ENCODE data around the gene TSPAN9. TPM values are rescaled to one million over a fixed set of nuclear protein-coding genes. Genes with fewer than 3 reads are reported as not detected.

Gene TSPAN9
- total and polyA plus RNA-seq, 2 of the 4 experiments (the other 2 are of a cell fraction), result 17.7 to 39.1 TPM

DNA sequence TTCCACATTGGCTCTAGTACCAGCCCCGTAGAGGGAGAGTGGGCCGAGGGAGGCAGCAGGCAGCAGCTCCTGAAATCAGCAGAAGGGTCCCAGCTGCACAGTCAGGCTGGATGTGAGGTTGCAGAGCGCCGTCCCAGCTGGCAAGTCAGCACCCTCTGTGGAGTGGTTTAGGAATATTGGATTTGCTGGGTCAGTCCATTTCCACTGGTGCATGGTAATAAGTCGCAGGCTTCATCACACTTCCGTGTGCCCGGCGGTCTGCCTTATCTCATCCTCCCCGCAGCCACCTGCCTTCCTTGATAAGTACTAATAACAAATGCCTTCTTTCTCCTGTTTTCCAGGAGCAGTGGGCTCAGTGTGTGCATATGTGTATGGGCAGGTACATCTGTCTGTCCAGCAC, 112.9 kb downstream of the TSPAN9 start (continued):
- no peak for TF ChIP-seq MXI1 (IDR thresholded peaks at IDR 0.05; ENCODE audit: borderline replicate concordance, low read depth, low read length)
- no peak for TF ChIP-seq CHD1 (IDR thresholded peaks at IDR 0.05; ENCODE audit: low read depth, low read length)
- no peak for TF ChIP-seq MAZ (IDR thresholded peaks at IDR 0.05; ENCODE audit: borderline replicate concordance, low read depth, low read length)

DNA sequence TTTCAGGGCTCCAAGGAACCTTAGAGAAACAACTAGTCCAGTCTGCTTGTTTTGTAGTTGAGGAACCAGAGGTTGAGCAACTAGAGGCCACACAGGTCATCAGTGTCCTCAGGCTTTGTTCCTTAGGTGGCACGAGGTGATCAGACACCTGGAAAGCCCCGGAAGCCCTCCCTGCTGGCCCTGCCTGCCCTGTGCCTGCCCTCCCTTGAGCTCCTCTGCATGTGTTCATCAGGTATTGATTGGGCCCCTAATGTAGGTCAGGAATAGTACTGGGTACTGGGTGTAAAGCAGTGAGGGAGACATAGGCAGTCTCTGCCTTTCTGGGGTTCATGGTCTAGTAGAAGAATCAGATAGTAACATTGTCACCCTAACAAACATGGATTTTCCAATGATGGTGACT, 114.3 kb downstream of the TSPAN9 start:
- Histone ChIP-seq H3K4me1 (ENCODE audit: control insufficient read depth, insufficient read depth, low read length) (0 out of 2 replicates have a peak, but pooled peaks cover 2% of the 10 kb centered on the region), H2BK5ac (ENCODE audit: low read depth, low read length, poor library complexity, severe bottlenecking) (no peak overlapping the region), H3K36me3 (ENCODE audit: control insufficient read depth, insufficient read depth, low read length) (no peaks in the 10 kb centered on the region), H4K5ac (ENCODE audit: low read depth, low read length) (no peak overlapping the region), H4K8ac (ENCODE audit: low read depth in 2 of 2, low read length in 2 of 2) (no peak overlapping the region), H3K27me3 (ENCODE audit: control insufficient read depth, insufficient read depth, low read length) (no peaks in the 10 kb centered on the region; the same call in 1 of the 2 replicates), H3K56ac (ENCODE audit: extremely low read depth, insufficient read depth, low read length) (no peak overlapping the region), H4K91ac (ENCODE audit: insufficient read depth, low read depth, low read length) (no peak overlapping the region), H3K9me1 (ENCODE audit: insufficient read depth, low read length) (peaks cover 8% of the 10 kb centered on the region; the same call in 1 of the 2 replicates), H3K4ac (ENCODE audit: low read depth, low read length) (no peak overlapping the region), H3K14ac (replicated peaks; ENCODE audit: low read depth, low read length) (no peak overlapping the region), H2BK20ac (ENCODE audit: low read depth, low read length) (no peak overlapping the region), H3K18ac (ENCODE audit: low read depth, low read length) (no peak overlapping the region), H3K23ac (ENCODE audit: low read depth, low read length) (no peak overlapping the region), H2AK5ac (ENCODE audit: low read depth, low read length) (no peak overlapping the region), H2BK120ac (ENCODE audit: low read depth, low read length) (no peak overlapping the region), H2AFZ (replicated peaks; ENCODE audit: low read length, poor library complexity) (no peak overlapping the region), H3K9me3 (ENCODE audit: control insufficient read depth, insufficient read depth, low read length) (no peaks in the 10 kb centered on the region), H3K79me1 (ENCODE audit: low read depth in 1 of 2, low read length in 2 of 2) (0 out of 4 replicates have a peak, but pooled peaks cover 5 to 6% of the 10 kb centered on the region in 2 experiments), H3K4me3 (ENCODE audit: insufficient read depth, low read depth, low read length) (no peak overlapping the region), H3K9ac (ENCODE audit: low read depth, low read length) (no peak overlapping the region), H2BK15ac (ENCODE audit: low read depth, low read length) (no peak overlapping the region), H3K27ac (ENCODE audit: insufficient read depth, low read length) (no peak overlapping the region), H2AK9ac (replicated peaks; ENCODE audit: low read depth, low read length, poor library complexity) (no peak overlapping the region), H4K20me1 (ENCODE audit: insufficient read depth, low read length) (peaks cover 20% of the 10 kb centered on the region), H3K4me2 (ENCODE audit: low read depth, low read length) (no peak overlapping the region)
- intact Hi-C loops (cut with micrococcal nuclease), result no loop called here
- POLR2A ChIA-PET (ENCODE audit: unreplicated experiment), result no interaction called here
- in situ Hi-C loops (cut with MboI; ENCODE audit: low sequenced_read_pairs), result no loop called here
- CTCF ChIA-PET, result no interaction called here
- no TSS peak for BruUV-seq (replicated peaks)
- dilution Hi-C loops (cut with HindIII; ENCODE audit: low sequenced_read_pairs, unreplicated experiment), result no loop called here
- DNase-seq (no peak), ATAC-seq (ENCODE audit: low read depth) (no peak)
- no CpG with 5 or more reads among the region's 2 CpGs for WGBS, 2 experiments (ENCODE audit: extremely low coverage in 2 of 2, insufficient read length in 1 of 2)
- TF ChIP-seq MAFK (IDR thresholded peaks at IDR 0.05; ENCODE audit: low read depth, low read length) (no peak), CEBPB (IDR thresholded peaks at IDR 0.05; ENCODE audit: low read depth, low read length) (no peak), SMC3 (IDR thresholded peaks at IDR 0.05; ENCODE audit: low read depth, low read length) (no peak), FOS (IDR thresholded peaks at IDR 0.05; ENCODE audit: low read depth, low read length) (no peak), BHLHE40 (IDR thresholded peaks at IDR 0.05; ENCODE audit: low read depth, low read length) (no peak), NFE2L2 (IDR thresholded peaks at IDR 0.05; ENCODE audit: low read depth, low read length) (no peak)
- TF ChIP-seq, protein P1, sequence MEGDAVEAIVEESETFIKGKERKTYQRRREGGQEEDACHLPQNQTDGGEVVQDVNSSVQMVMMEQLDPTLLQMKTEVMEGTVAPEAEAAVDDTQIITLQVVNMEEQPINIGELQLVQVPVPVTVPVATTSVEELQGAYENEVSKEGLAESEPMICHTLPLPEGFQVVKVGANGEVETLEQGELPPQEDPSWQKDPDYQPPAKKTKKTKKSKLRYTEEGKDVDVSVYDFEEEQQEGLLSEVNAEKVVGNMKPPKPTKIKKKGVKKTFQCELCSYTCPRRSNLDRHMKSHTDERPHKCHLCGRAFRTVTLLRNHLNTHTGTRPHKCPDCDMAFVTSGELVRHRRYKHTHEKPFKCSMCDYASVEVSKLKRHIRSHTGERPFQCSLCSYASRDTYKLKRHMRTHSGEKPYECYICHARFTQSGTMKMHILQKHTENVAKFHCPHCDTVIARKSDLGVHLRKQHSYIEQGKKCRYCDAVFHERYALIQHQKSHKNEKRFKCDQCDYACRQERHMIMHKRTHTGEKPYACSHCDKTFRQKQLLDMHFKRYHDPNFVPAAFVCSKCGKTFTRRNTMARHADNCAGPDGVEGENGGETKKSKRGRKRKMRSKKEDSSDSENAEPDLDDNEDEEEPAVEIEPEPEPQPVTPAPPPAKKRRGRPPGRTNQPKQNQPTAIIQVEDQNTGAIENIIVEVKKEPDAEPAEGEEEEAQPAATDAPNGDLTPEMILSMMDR (conservative IDR thresholded peaks at IDR 0.05; ENCODE audit: low read depth, low read length), result no peak
- TF ChIP-seq, protein P2, sequence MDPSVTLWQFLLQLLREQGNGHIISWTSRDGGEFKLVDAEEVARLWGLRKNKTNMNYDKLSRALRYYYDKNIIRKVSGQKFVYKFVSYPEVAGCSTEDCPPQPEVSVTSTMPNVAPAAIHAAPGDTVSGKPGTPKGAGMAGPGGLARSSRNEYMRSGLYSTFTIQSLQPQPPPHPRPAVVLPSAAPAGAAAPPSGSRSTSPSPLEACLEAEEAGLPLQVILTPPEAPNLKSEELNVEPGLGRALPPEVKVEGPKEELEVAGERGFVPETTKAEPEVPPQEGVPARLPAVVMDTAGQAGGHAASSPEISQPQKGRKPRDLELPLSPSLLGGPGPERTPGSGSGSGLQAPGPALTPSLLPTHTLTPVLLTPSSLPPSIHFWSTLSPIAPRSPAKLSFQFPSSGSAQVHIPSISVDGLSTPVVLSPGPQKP (IDR thresholded peaks at IDR 0.05; ENCODE audit: borderline replicate concordance, low read depth, low read length), result no peak
